RWPE1 (cell line): Measurements from ENCODE around the gene CHRM3.

Source experiments
- CTCF ChIA-PET: fragments of 350-600 bp; sonication (Branson Sonifier 250); formaldehyde crosslinking; extraction: SDS; loops from one replicate; lab custom pipeline; 2021; lab: Yijun Ruan, JAX
- POLR2A ChIA-PET: fragments of 400-600 bp; formaldehyde crosslinking; extraction: SDS; loops from one replicate; lab custom pipeline; 2020; ENCODE audit warnings: antibody characterized with exemption; ENCODE audit not compliant: low non-redundant PET; lab: Yijun Ruan, JAX
- DNase-seq: peaks from one replicate; pipeline ENCODE4 v3.0.0; 2012; ENCODE audit warnings: low spot score
- H3K27ac ChIP-seq: fragments of 450-650 bp; 2 replicates; pipeline ENCODE4 v1.5.1; 2017
- TF ChIP-seq, protein P1 (sequence below): fragments of 450-650 bp; conservative IDR thresholded peaks from 2 replicates; pipeline ENCODE4 v1.5.1; 2017; ENCODE audit warnings: low read depth, mild to moderate bottlenecking

Gene CHRM3

DNA sequence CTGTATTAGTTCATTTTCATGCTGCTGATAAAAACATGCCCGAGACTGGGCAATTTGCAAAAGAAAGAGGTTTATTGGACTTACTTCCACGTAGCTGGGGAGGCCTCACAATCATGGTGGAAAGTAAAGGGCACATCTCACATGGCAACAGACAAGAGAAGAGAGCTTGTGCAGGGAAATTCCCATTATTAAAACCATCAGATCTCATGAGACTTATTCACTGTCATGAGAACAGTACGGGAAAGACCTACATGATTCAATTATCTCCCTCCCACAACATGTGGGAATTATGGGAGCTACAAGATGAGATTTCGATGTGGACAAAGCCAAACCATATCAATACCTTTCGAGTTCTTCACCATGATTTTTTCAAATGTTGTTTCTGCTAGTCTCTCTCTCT is 3.7 kb upstream of the CHRM3 start:
- no peak for DNase-seq
- CTCF ChIA-PET, result interaction anchor here (0.7 kb wide), 1 partner anchor 491 kb away, joined by 5 read pairs; no protein-coding TSS in a partner anchor
- TF ChIP-seq, protein P1, sequence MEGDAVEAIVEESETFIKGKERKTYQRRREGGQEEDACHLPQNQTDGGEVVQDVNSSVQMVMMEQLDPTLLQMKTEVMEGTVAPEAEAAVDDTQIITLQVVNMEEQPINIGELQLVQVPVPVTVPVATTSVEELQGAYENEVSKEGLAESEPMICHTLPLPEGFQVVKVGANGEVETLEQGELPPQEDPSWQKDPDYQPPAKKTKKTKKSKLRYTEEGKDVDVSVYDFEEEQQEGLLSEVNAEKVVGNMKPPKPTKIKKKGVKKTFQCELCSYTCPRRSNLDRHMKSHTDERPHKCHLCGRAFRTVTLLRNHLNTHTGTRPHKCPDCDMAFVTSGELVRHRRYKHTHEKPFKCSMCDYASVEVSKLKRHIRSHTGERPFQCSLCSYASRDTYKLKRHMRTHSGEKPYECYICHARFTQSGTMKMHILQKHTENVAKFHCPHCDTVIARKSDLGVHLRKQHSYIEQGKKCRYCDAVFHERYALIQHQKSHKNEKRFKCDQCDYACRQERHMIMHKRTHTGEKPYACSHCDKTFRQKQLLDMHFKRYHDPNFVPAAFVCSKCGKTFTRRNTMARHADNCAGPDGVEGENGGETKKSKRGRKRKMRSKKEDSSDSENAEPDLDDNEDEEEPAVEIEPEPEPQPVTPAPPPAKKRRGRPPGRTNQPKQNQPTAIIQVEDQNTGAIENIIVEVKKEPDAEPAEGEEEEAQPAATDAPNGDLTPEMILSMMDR, result no peak
- H3K27ac ChIP-seq, result no peak overlapping the region
- POLR2A ChIA-PET, result no interaction called here

DNA sequence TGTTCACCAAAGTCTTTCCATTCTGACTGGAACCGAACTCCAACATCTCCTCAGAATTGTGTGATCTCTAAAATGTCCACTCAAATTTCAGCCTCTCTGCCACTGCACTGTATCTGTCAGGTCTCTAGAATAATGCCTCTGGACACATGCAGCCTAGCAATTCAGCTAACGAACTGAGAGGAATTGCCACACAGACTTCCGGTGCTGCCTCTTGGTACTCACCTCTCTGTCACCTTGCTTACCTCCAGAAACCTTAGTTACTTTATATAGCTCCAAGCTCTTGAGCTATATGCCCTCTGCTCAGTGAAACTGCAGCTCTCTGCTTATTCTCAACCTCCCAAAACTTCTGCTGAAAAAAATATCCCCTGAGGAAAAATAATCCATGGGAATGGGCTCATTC is 2.7 kb upstream of the CHRM3 start:
- DNase-seq, result no peak
- TF ChIP-seq, protein P1, result no peak
- no peak overlapping the region for H3K27ac ChIP-seq
- ChIA-PET POLR2A (no interaction called here), CTCF (no interaction called here)

GRCh38 chr1:239387304-239388158 is 1.2 kb downstream of the CHRM3 start:
- ChIA-PET POLR2A (interaction anchor here (0.9 kb wide), 1 partner anchor 427 kb away, joined by 3 read pairs; no protein-coding TSS in a partner anchor), CTCF (interaction anchor here (0.6 kb wide), 1 partner anchor 322 kb away, joined by 6 read pairs; no protein-coding TSS in a partner anchor)
- TF ChIP-seq, protein P1, result no peak
- DNase-seq, result no peak
- H3K27ac ChIP-seq, result no peak overlapping the region

DNA sequence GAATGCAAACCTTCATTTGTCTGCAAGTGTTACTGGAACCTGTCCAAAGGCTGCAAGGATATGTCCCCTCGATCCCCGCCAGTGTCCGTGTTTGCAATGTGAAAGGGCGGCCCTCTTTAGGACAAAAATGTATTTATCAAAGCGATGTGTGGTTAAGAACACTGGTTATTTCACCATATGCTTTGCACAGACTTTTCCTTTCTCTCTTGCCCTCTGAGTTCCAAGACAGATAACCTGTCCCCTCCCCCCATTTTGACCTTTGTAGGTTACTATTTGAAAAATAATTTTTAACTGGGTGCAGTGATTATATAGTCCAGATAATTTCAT is 1.8 kb downstream of the CHRM3 start:
- DNase-seq, result no peak
- TF ChIP-seq, protein P1, result no peak
- ChIA-PET CTCF (no interaction called here), POLR2A (no interaction called here)
- H3K27ac ChIP-seq, result no peak overlapping the region

DNA sequence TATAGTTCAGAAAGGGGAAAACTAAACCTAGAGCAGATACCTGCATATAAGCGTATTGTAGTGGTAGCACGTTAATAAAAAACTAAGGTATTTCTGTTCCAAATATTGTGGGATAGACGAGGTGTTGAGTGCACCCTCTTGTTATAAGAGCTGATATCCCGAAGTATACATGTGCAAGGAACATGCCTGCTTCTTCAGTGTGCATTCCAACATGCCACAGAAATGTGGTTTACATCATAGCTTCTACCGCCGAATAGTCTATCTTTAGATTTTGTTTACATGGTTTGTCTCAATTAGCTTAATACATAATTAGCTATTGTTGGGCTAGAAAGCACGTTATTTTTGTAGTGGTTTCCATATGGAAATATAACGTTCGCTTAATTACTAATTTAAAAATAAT is 2.2 kb downstream of the CHRM3 start:
- TF ChIP-seq, protein P1, result no peak
- no peak for DNase-seq
- H3K27ac ChIP-seq, result no peak overlapping the region
- CTCF ChIA-PET, result no interaction called here
- POLR2A ChIA-PET, result no interaction called here

DNA sequence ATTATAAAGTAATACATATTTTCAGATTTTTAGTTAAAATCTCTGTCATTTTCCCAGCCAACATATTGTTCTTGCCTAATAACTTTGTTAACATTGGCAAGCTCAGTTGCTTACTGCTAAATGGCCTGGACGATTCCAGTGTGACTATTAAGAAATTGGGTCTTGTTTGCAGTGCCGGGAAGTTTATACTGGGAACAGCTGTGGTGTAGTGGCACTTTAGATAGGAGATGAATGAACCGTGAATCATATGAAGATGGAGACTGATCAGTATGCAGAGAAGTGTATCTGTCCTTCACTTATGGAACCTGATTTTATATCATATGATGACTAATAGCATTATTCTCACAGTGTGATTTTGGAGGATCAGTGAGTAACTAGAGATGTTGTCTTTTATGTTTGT is 3.3 kb downstream of the CHRM3 start:
- TF ChIP-seq, protein P1, result no peak
- H3K27ac ChIP-seq, result no peak overlapping the region
- no peak for DNase-seq
- POLR2A ChIA-PET, result no interaction called here
- CTCF ChIA-PET, result no interaction called here
